HCT116 (cell line): Measurements from ENCODE around the gene CADPS2. TPM values are rescaled to one million over a fixed set of nuclear protein-coding genes. Genes with fewer than 3 reads are reported as not detected.

Experiments
- ATAC-seq: fragments of 200-7000 bp; cut with Tn5 transposase; 2 replicates; pipeline ENCODE4 v1.9.1; 2020; ENCODE audit warnings: mild to moderate bottlenecking, moderate library complexity
- BruUV-seq: library from RNA; stranded (reverse); fragments of 400-500 nt; replicated peaks from 2 replicates; lab custom pipeline; 2021; lab: Mats Ljungman, UMichigan
- CTCF ChIA-PET: fragments of 300-600 bp; sonication (Branson Sonifier 250); formaldehyde crosslinking; loops from one replicate; lab custom pipeline; 2021; ENCODE audit warnings: antibody characterized with exemption; lab: Charles Lee
- POLR2A ChIA-PET: fragments of 300-600, 350-600 bp; sonication (Branson Sonifier 250); formaldehyde crosslinking; loops from one replicate; lab custom pipeline; 2021; ENCODE audit warnings: antibody characterized with exemption; lab: Charles Lee
- RAD21 ChIA-PET, 2 experiments: fragments of 300-600 bp; sonication (Branson Sonifier 250); formaldehyde crosslinking; loops; one replicate each; lab custom pipeline; 2023; ENCODE audit warnings: low total read pairs in 2 of 2; ENCODE audit not compliant: uncharacterized antibody in 2 of 2, unreplicated experiment in 2 of 2, low non-redundant PET in 1 of 2; lab: Charles Lee
- DNase-seq: peaks from one replicate; pipeline ENCODE4 v3.0.0-alpha.2; 2010; ENCODE audit warnings: low read depth, low spot score
- H2AFZ ChIP-seq: fragments of 200-600 bp; shearing (Covaris generic), sonication (generic); 2 replicates; pipeline ENCODE4 v1.6.1; 2017; ENCODE audit warnings: low read depth, mixed run types, mixed read lengths, antibody characterized with exemption, low read length; ENCODE audit not compliant: poor library complexity, severe bottlenecking
- H3K27ac ChIP-seq: 2 replicates; pipeline ENCODE4 v1.5.1; 2012; ENCODE audit warnings: low read depth, low read length
- H3K27me3 ChIP-seq: fragments of 200-600 bp; sonication (generic); 2 replicates; pipeline ENCODE4 v1.6.1; 2016; ENCODE audit warnings: mixed run types, low read length, mixed read lengths; ENCODE audit not compliant: insufficient read depth
- H3K36me3 ChIP-seq, 2 experiments: fragments of 200-500 bp in 1 of 2; fragments of 200-600 bp in 1 of 2; sonication (Bioruptor generic) in 1 of 2; sonication (generic) in 1 of 2; 2 replicates each; pipeline versions ENCODE4 v1.5.1 to v1.6.1; 2014 to 2016; ENCODE audit warnings: low read length in 2 of 2, inconsistent platforms in 1 of 2, mixed read lengths in 1 of 2, mixed run types in 1 of 2; ENCODE audit not compliant: insufficient read depth in 2 of 2, control insufficient read depth in 1 of 2
- H3K4me1 ChIP-seq, 2 experiments: fragments of 200-600 bp in 1 of 2; sonication (generic) in 1 of 2; 2 replicates each; pipeline versions ENCODE4 v1.5.1 to v1.6.1; 2012 to 2017; ENCODE audit warnings: low read length in 2 of 2, inconsistent platforms in 1 of 2, mild to moderate bottlenecking in 1 of 2, mixed read lengths in 1 of 2, mixed run types in 1 of 2, moderate library complexity in 1 of 2; ENCODE audit not compliant: insufficient read depth in 2 of 2, control insufficient read depth in 1 of 2
- H3K4me2 ChIP-seq: fragments of 200-600 bp; sonication (generic); 2 replicates; pipeline ENCODE4 v1.6.1; 2017; ENCODE audit warnings: mixed run types, low read length, mixed read lengths
- H3K4me3 ChIP-seq, 2 experiments: fragments of 200-600 bp in 1 of 2; sonication (generic) in 1 of 2; replicated peaks in 1 of 2; 2 replicates each; pipeline ENCODE4 v1.5.1; 2011 to 2016; ENCODE audit warnings: low read length in 2 of 2, control low read depth in 1 of 2, low read depth in 1 of 2, mild to moderate bottlenecking in 1 of 2, mixed read lengths in 1 of 2, mixed run types in 1 of 2
- H3K79me2 ChIP-seq: fragments of 200-600 bp; sonication (generic); 2 replicates; pipeline ENCODE4 v1.6.1; 2017; ENCODE audit warnings: mild to moderate bottlenecking, mixed run types, low read length, moderate library complexity, mixed read lengths; ENCODE audit not compliant: insufficient read depth
- H3K9ac ChIP-seq: fragments of 200-600 bp; sonication (generic); 2 replicates; pipeline ENCODE4 v1.6.1; 2016; ENCODE audit warnings: low read length, mixed read lengths
- H3K9me2 ChIP-seq: fragments of 200-600 bp; sonication (generic), shearing (Covaris generic); 2 replicates; pipeline ENCODE4 v1.6.1; 2017; ENCODE audit warnings: mixed run types, mild to moderate bottlenecking, moderate library complexity; ENCODE audit not compliant: insufficient read depth
- H3K9me3 ChIP-seq, 2 experiments: fragments of 200-500 bp in 1 of 2; fragments of 200-600 bp in 1 of 2; sonication (Bioruptor generic) in 1 of 2; sonication (generic) in 1 of 2; 2 replicates each; pipeline ENCODE4 v1.6.1; 2014 to 2017; ENCODE audit warnings: low read length in 2 of 2, mixed read lengths in 2 of 2, inconsistent platforms in 1 of 2, low read depth in 1 of 2, mild to moderate bottlenecking in 1 of 2, mixed run types in 1 of 2, moderate library complexity in 1 of 2; ENCODE audit not compliant: control insufficient read depth in 1 of 2, insufficient read depth in 1 of 2
- H4K20me1 ChIP-seq: fragments of 200-600 bp; sonication (generic), shearing (Covaris generic); 2 replicates; pipeline ENCODE4 v1.6.1; 2017; ENCODE audit warnings: mixed run types, mild to moderate bottlenecking, moderate library complexity; ENCODE audit not compliant: insufficient read depth
- CBX3 ChIP-seq: IDR thresholded peaks from 2 replicates; pipeline ENCODE4 v1.6.1; 2012; ENCODE audit warnings: low read depth
- EGR1 ChIP-seq: IDR thresholded peaks from 2 replicates; pipeline ENCODE4 v1.6.1; 2012; ENCODE audit warnings: low read depth
- ELF1 ChIP-seq: IDR thresholded peaks from 2 replicates; pipeline ENCODE4 v1.6.1; 2012; ENCODE audit warnings: low read depth, borderline replicate concordance
- EZH2 ChIP-seq: fragments of 200-600 bp; sonication (generic); IDR thresholded peaks from 2 replicates; pipeline ENCODE4 v1.6.1; 2017; ENCODE audit warnings: antibody characterized with exemption, mixed run types
- EZH2phosphoT487 ChIP-seq: fragments of 200-600 bp; IDR thresholded peaks from 2 replicates; pipeline ENCODE4 v1.6.1; 2018; ENCODE audit warnings: antibody characterized with exemption, borderline replicate concordance
- POLR2A ChIP-seq: IDR thresholded peaks from 2 replicates; pipeline ENCODE4 v1.7.0; 2011; ENCODE audit warnings: borderline replicate concordance; ENCODE audit not compliant: insufficient read depth, insufficient read length; ENCODE audit errors: extremely low read depth
- RAD21 ChIP-seq: IDR thresholded peaks from 2 replicates; pipeline ENCODE4 v1.6.1; 2012; ENCODE audit warnings: low read depth, mild to moderate bottlenecking
- SIN3A ChIP-seq: IDR thresholded peaks from 2 replicates; pipeline ENCODE4 v1.6.1; 2012; ENCODE audit warnings: low read depth
- SP1 ChIP-seq: IDR thresholded peaks from 2 replicates; pipeline ENCODE4 v1.6.1; 2012; ENCODE audit warnings: low read depth
- TCF7L2 ChIP-seq: IDR thresholded peaks from 2 replicates; pipeline ENCODE4 v1.7.0; 2011; ENCODE audit warnings: borderline replicate concordance, inconsistent platforms; ENCODE audit not compliant: insufficient read depth, insufficient read length; ENCODE audit errors: extremely low read depth
- YY1 ChIP-seq: IDR thresholded peaks from 2 replicates; pipeline ENCODE4 v1.6.1; 2011; ENCODE audit warnings: low read length, low read depth, moderate library complexity, mild to moderate bottlenecking; ENCODE audit not compliant: insufficient replicate concordance; ENCODE audit errors: extremely low read depth
- ZNF274 ChIP-seq: fragments of 200-500 bp; sonication (Bioruptor generic); IDR thresholded peaks from 2 replicates; pipeline ENCODE4 v1.6.1; 2014; ENCODE audit warnings: mild to moderate bottlenecking, low read depth, low read length, inconsistent platforms
- intact Hi-C: fragments of 100-400 bp; cut with micrococcal nuclease; formaldehyde crosslinking; loops from 2 replicates; pipeline ENCODE4 v1.10.0; 2022
- total RNA-seq: library from RNA; stranded (reverse); gene quantifications from one replicate; pipeline ENCODE4 v1.2.1, GENCODE V29; 2021; ENCODE audit not compliant: unreplicated experiment
- TF ChIP-seq, protein P1 (sequence below): IDR thresholded peaks from 2 replicates; pipeline ENCODE4 v1.6.1; 2011; ENCODE audit warnings: mild to moderate bottlenecking, low read length, moderate library complexity; ENCODE audit not compliant: insufficient replicate concordance; ENCODE audit errors: extremely low read depth
- TF ChIP-seq, protein P2 (sequence below), 3 experiments: fragments of 200-600 bp in 1 of 3; sonication (generic) in 1 of 3; IDR thresholded peaks in 2 of 3; conservative IDR thresholded peaks in 1 of 3; 2 replicates each; pipeline ENCODE4 v1.5.1; 2012 to 2017; ENCODE audit warnings: low read depth in 2 of 3, low read length in 2 of 3, antibody characterized with exemption in 1 of 3, borderline replicate concordance in 1 of 3, control low read depth in 1 of 3, mild to moderate bottlenecking in 1 of 3, mixed read lengths in 1 of 3, mixed run types in 1 of 3, moderate library complexity in 1 of 3; ENCODE audit not compliant: insufficient read depth in 1 of 3
- TF ChIP-seq, protein P3 (sequence below): IDR thresholded peaks from 2 replicates; pipeline ENCODE4 v1.6.1; 2012; ENCODE audit warnings: low read depth

CADPS2 gene
- total RNA-seq, 1 experiment from 2014 or later, result 7.5 TPM

DNA sequence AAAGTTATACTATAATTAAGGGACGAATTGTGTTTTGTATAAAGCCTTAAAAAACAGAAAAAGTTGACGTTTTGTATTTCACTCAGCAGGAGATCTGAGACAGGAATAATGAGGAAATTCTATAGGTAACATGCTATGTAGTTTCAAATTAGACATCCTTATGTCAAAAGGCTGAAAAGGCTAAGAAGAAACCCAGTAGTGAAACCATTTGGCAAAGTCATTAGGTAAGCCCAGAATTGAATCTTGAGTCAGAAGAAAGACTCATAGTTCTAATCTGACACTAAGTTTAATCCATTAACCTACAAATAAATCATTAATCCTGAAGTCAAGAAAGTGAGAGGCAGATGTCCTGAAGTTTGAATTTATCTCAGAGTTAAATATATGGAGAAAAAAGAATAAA lies 266.6 kb downstream of the CADPS2 start:
- CTCF ChIA-PET, result no interaction called here
- DNase-seq, result no peak
- TF ChIP-seq TCF7L2, result no peak
- TF ChIP-seq, protein P1, sequence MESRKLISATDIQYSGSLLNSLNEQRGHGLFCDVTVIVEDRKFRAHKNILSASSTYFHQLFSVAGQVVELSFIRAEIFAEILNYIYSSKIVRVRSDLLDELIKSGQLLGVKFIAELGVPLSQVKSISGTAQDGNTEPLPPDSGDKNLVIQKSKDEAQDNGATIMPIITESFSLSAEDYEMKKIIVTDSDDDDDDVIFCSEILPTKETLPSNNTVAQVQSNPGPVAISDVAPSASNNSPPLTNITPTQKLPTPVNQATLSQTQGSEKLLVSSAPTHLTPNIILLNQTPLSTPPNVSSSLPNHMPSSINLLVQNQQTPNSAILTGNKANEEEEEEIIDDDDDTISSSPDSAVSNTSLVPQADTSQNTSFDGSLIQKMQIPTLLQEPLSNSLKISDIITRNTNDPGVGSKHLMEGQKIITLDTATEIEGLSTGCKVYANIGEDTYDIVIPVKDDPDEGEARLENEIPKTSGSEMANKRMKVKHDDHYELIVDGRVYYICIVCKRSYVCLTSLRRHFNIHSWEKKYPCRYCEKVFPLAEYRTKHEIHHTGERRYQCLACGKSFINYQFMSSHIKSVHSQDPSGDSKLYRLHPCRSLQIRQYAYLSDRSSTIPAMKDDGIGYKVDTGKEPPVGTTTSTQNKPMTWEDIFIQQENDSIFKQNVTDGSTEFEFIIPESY, result no peak
- TF ChIP-seq, protein P2, sequence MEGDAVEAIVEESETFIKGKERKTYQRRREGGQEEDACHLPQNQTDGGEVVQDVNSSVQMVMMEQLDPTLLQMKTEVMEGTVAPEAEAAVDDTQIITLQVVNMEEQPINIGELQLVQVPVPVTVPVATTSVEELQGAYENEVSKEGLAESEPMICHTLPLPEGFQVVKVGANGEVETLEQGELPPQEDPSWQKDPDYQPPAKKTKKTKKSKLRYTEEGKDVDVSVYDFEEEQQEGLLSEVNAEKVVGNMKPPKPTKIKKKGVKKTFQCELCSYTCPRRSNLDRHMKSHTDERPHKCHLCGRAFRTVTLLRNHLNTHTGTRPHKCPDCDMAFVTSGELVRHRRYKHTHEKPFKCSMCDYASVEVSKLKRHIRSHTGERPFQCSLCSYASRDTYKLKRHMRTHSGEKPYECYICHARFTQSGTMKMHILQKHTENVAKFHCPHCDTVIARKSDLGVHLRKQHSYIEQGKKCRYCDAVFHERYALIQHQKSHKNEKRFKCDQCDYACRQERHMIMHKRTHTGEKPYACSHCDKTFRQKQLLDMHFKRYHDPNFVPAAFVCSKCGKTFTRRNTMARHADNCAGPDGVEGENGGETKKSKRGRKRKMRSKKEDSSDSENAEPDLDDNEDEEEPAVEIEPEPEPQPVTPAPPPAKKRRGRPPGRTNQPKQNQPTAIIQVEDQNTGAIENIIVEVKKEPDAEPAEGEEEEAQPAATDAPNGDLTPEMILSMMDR (IDR thresholded peaks at IDR 0.05 in 2 of 3, conservative IDR thresholded peaks at IDR 0.05 in 1 of 3; ENCODE audit: borderline replicate concordance in 1 of 3, insufficient read depth in 1 of 3, low read depth in 2 of 3, low read length in 2 of 3), result no peak
- no peak for TF ChIP-seq EZH2
- TF ChIP-seq CBX3, result no peak
- TF ChIP-seq, protein P3, sequence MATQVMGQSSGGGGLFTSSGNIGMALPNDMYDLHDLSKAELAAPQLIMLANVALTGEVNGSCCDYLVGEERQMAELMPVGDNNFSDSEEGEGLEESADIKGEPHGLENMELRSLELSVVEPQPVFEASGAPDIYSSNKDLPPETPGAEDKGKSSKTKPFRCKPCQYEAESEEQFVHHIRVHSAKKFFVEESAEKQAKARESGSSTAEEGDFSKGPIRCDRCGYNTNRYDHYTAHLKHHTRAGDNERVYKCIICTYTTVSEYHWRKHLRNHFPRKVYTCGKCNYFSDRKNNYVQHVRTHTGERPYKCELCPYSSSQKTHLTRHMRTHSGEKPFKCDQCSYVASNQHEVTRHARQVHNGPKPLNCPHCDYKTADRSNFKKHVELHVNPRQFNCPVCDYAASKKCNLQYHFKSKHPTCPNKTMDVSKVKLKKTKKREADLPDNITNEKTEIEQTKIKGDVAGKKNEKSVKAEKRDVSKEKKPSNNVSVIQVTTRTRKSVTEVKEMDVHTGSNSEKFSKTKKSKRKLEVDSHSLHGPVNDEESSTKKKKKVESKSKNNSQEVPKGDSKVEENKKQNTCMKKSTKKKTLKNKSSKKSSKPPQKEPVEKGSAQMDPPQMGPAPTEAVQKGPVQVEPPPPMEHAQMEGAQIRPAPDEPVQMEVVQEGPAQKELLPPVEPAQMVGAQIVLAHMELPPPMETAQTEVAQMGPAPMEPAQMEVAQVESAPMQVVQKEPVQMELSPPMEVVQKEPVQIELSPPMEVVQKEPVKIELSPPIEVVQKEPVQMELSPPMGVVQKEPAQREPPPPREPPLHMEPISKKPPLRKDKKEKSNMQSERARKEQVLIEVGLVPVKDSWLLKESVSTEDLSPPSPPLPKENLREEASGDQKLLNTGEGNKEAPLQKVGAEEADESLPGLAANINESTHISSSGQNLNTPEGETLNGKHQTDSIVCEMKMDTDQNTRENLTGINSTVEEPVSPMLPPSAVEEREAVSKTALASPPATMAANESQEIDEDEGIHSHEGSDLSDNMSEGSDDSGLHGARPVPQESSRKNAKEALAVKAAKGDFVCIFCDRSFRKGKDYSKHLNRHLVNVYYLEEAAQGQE, result no peak
- no peak for TF ChIP-seq RAD21
- TF ChIP-seq POLR2A, result no peak
- no peak for TF ChIP-seq EGR1
- no peak for TF ChIP-seq ELF1
- TF ChIP-seq ZNF274, result no peak
- TF ChIP-seq EZH2phosphoT487, result no peak
- TF ChIP-seq YY1, result no peak
- no peak for TF ChIP-seq SP1
- no peak for TF ChIP-seq SIN3A

More for the DNA sequence above, 266.6 kb downstream of the CADPS2 start:
- no peaks in the 10 kb centered on the region for H4K20me1 ChIP-seq
- POLR2A ChIA-PET, result no interaction called here
- H2AFZ ChIP-seq, result no peak overlapping the region
- no peak for ATAC-seq
- H3K36me3 ChIP-seq, result no peaks in the 10 kb centered on the region
- RAD21 ChIA-PET, result no interaction called here
- no peaks in the 10 kb centered on the region for H3K9me2 ChIP-seq
- no peak overlapping the region for H3K4me2 ChIP-seq
- H3K79me2 ChIP-seq, result no peaks in the 10 kb centered on the region
- H3K4me1 ChIP-seq, result no peaks in the 10 kb centered on the region
- no TSS peak for BruUV-seq
- no peak overlapping the region for H3K4me3 ChIP-seq
- H3K9ac ChIP-seq, result no peak overlapping the region
- no peak overlapping the region for H3K27ac ChIP-seq
- H3K27me3 ChIP-seq, result no peaks in the 10 kb centered on the region
- H3K9me3 ChIP-seq, result no peaks in the 10 kb centered on the region
- intact Hi-C loops, result no loop called here
